IMR-90 (cell line): ENCODE results near the gene TMEM218. TPM values are rescaled to one million over a fixed set of nuclear protein-coding genes. Genes with fewer than 3 reads are reported as not detected.
A peak's percentile ranks its signal among the peaks of the same experiment; 100 is the strongest.

Source experiments
- ATAC-seq: fragments of 200-7000 bp; cut with Tn5 transposase; 2 replicates; pipeline ENCODE4 v1.9.1; 2020; ENCODE audit warnings: low read depth, mild to moderate bottlenecking, moderate library complexity
- BruUV-seq: library from RNA; stranded (reverse); fragments of 400-500 nt; replicated peaks from 2 replicates; lab custom pipeline; 2021; lab: Mats Ljungman, UMichigan
- CTCF ChIA-PET: fragments of 300-600 bp; formaldehyde crosslinking; extraction: SDS; loops from one replicate; lab custom pipeline; 2021; ENCODE audit warnings: antibody characterized with exemption; lab: Yijun Ruan, JAX
- POLR2A ChIA-PET: fragments of 300-600 bp; sonication (Branson Sonifier 250); formaldehyde crosslinking; loops from one replicate; lab custom pipeline; 2022; ENCODE audit warnings: antibody characterized with exemption; ENCODE audit not compliant: unreplicated experiment; lab: Charles Lee
- DNase-seq: peaks from one replicate; pipeline ENCODE4 v3.0.0; 2013
- H2AFZ ChIP-seq: replicated peaks from 2 replicates; pipeline ENCODE3; 2013; ENCODE audit warnings: low read length, mild to moderate bottlenecking; ENCODE audit not compliant: poor library complexity
- H2AK5ac ChIP-seq: 2 replicates; pipeline ENCODE4 v1.6.1; 2013; ENCODE audit warnings: low read depth, low read length, inconsistent platforms
- H2AK9ac ChIP-seq: replicated peaks from 2 replicates; pipeline ENCODE3; 2013; ENCODE audit warnings: mild to moderate bottlenecking, low read depth, low read length, moderate library complexity; ENCODE audit not compliant: poor library complexity
- H2BK120ac ChIP-seq: 2 replicates; pipeline ENCODE4 v1.6.1; 2013; ENCODE audit warnings: low read depth, low read length, inconsistent platforms
- H2BK15ac ChIP-seq: 3 replicates; pipeline ENCODE4 v1.6.1; 2013; ENCODE audit warnings: low read depth, low read length, inconsistent platforms
- H2BK20ac ChIP-seq: 2 replicates; pipeline ENCODE4 v1.6.1; 2013; ENCODE audit warnings: low read depth, mild to moderate bottlenecking, inconsistent platforms, low read length, moderate library complexity
- H2BK5ac ChIP-seq: 2 replicates; pipeline ENCODE4 v1.6.1; 2013; ENCODE audit warnings: mild to moderate bottlenecking, low read depth, low read length, inconsistent platforms; ENCODE audit not compliant: poor library complexity, severe bottlenecking
- H3K14ac ChIP-seq: replicated peaks from 2 replicates; pipeline ENCODE4 v1.6.1; 2013; ENCODE audit warnings: low read depth, low read length, inconsistent platforms
- H3K18ac ChIP-seq: 2 replicates; pipeline ENCODE4 v1.6.1; 2013; ENCODE audit warnings: low read depth, low read length, control low read depth
- H3K23ac ChIP-seq: 2 replicates; pipeline ENCODE4 v1.6.1; 2013; ENCODE audit warnings: low read depth, low read length, inconsistent platforms
- H3K27ac ChIP-seq: 2 replicates; pipeline ENCODE4 v1.5.1; 2013; ENCODE audit warnings: mild to moderate bottlenecking, control low read depth, low read length; ENCODE audit not compliant: insufficient read depth
- H3K27me3 ChIP-seq: 2 replicates; pipeline ENCODE4 v1.6.1; 2013; ENCODE audit warnings: low read length; ENCODE audit not compliant: control insufficient read depth, insufficient read depth
- H3K36me3 ChIP-seq: 2 replicates; pipeline ENCODE4 v1.6.1; 2013; ENCODE audit warnings: low read length, mixed read lengths; ENCODE audit not compliant: control insufficient read depth, insufficient read depth
- H3K4ac ChIP-seq: 2 replicates; pipeline ENCODE4 v1.6.1; 2013; ENCODE audit warnings: low read depth, low read length, inconsistent platforms
- H3K4me1 ChIP-seq: 2 replicates; pipeline ENCODE4 v1.6.1; 2013; ENCODE audit warnings: low read length, mixed read lengths; ENCODE audit not compliant: control insufficient read depth, insufficient read depth
- H3K4me2 ChIP-seq: 2 replicates; pipeline ENCODE4 v1.6.1; 2013; ENCODE audit warnings: low read depth, mild to moderate bottlenecking, control low read depth, low read length, moderate library complexity
- H3K4me3 ChIP-seq: 2 replicates; pipeline ENCODE4 v1.5.1; 2013; ENCODE audit warnings: low read depth, mild to moderate bottlenecking, control low read depth, low read length, moderate library complexity; ENCODE audit not compliant: insufficient read depth
- H3K56ac ChIP-seq: 2 replicates; pipeline ENCODE4 v1.6.1; 2013; ENCODE audit warnings: low read length, inconsistent platforms; ENCODE audit not compliant: insufficient read depth; ENCODE audit errors: extremely low read depth
- H3K79me1 ChIP-seq, 2 experiments: 2 replicates each; pipeline ENCODE4 v1.6.1; 2013; ENCODE audit warnings: low read length in 2 of 2, inconsistent platforms in 1 of 2, low read depth in 1 of 2
- H3K9ac ChIP-seq: 2 replicates; pipeline ENCODE4 v1.6.1; 2013; ENCODE audit warnings: low read depth, low read length, control low read depth
- H3K9me1 ChIP-seq: 2 replicates; pipeline ENCODE4 v1.6.1; 2013; ENCODE audit warnings: low read length, inconsistent platforms; ENCODE audit not compliant: insufficient read depth
- H3K9me3 ChIP-seq: 2 replicates; pipeline ENCODE4 v1.6.1; 2013; ENCODE audit warnings: low read length; ENCODE audit not compliant: control insufficient read depth, insufficient read depth
- H4K20me1 ChIP-seq: 2 replicates; pipeline ENCODE4 v1.6.1; 2013; ENCODE audit warnings: low read length, inconsistent platforms; ENCODE audit not compliant: insufficient read depth
- H4K5ac ChIP-seq: 2 replicates; pipeline ENCODE4 v1.6.1; 2013; ENCODE audit warnings: mild to moderate bottlenecking, low read depth, low read length, control low read depth
- H4K8ac ChIP-seq, 2 experiments: 2 replicates each; pipeline ENCODE4 v1.6.1; 2013; ENCODE audit warnings: low read depth in 2 of 2, low read length in 2 of 2, control low read depth in 1 of 2, inconsistent platforms in 1 of 2
- H4K91ac ChIP-seq: 2 replicates; pipeline ENCODE4 v1.6.1; 2013; ENCODE audit warnings: low read depth, low read length, inconsistent platforms; ENCODE audit not compliant: insufficient read depth
- BHLHE40 ChIP-seq: fragments of 150-350 bp; IDR thresholded peaks from 2 replicates; pipeline ENCODE4 v1.6.1; 2016; ENCODE audit warnings: mild to moderate bottlenecking, low read depth, low read length
- CEBPB ChIP-seq: IDR thresholded peaks from 2 replicates; pipeline ENCODE4 v1.6.1; 2012; ENCODE audit warnings: low read depth, low read length, improper control_type of control experiment
- CHD1 ChIP-seq: IDR thresholded peaks from 2 replicates; pipeline ENCODE4 v1.6.1; 2012; ENCODE audit warnings: low read depth, low read length, improper control_type of control experiment
- NFE2L2 ChIP-seq: fragments of 150-350 bp; IDR thresholded peaks from 2 replicates; pipeline ENCODE4 v1.6.1; 2016; ENCODE audit warnings: low read depth, mild to moderate bottlenecking, low read length
- SMC3 ChIP-seq: fragments of 150-350 bp; IDR thresholded peaks from 2 replicates; pipeline ENCODE4 v1.6.1; 2016; ENCODE audit warnings: low read depth, mild to moderate bottlenecking, antibody characterized with exemption, low read length, moderate library complexity
- WGBS, 2 experiments: methylation state at CpG; one replicate each; pipeline versions ENCODE4 v1.1.5 to v1.1.7; 2013; ENCODE audit warnings: missing lambda C conversion rate in 2 of 2; ENCODE audit not compliant: insufficient read length in 1 of 2; ENCODE audit errors: extremely low coverage in 2 of 2; 5-methylcytosine and 5-hydroxymethylcytosine counted together
- dilution Hi-C: fragments of 300-500 bp; cut with HindIII; formaldehyde crosslinking; loops from one replicate; pipeline ENCODE4 v1.14.3; 2018; ENCODE audit warnings: low sequenced_read_pairs; ENCODE audit not compliant: unreplicated experiment
- in situ Hi-C: fragments of 300-500 bp; cut with MboI; formaldehyde crosslinking; loops from 3 replicates; pipeline ENCODE4 v1.14.3; 2019; ENCODE audit warnings: low sequenced_read_pairs, inconsistent platforms, mixed read lengths
- intact Hi-C: fragments of 100-400 bp; cut with micrococcal nuclease; formaldehyde crosslinking; loops from 2 replicates; pipeline ENCODE4 v1.10.0; 2022
- polyA plus RNA-seq, 3 experiments: library from polyadenylated mRNA; depleted of rRNA; stranded (reverse); fragments of >200 nt; gene quantifications; 2 replicates each; pipeline ENCODE4 v1.2.3, GENCODE V29; 2012; ENCODE audit warnings: low replicate concordance in 1 of 3
- total RNA-seq: library from RNA; depleted of rRNA; stranded (reverse); fragments of >200 nt; gene quantifications from 2 replicates; pipeline ENCODE4 v1.2.3, GENCODE V29; 2012
- TF ChIP-seq, protein P1 (sequence below): fragments of 150-350 bp; IDR thresholded peaks from 2 replicates; pipeline ENCODE4 v1.6.1; 2017; ENCODE audit warnings: mild to moderate bottlenecking, antibody characterized with exemption, low read length, low read depth
- TF ChIP-seq, protein P2 (sequence below): conservative IDR thresholded peaks from 2 replicates; pipeline ENCODE4 v1.5.1; 2012; ENCODE audit warnings: mild to moderate bottlenecking, low read depth, low read length, improper control_type of control experiment
- TF ChIP-seq, protein P3 (sequence below): fragments of 150-350 bp; IDR thresholded peaks from 2 replicates; pipeline ENCODE4 v1.6.1; 2016; ENCODE audit warnings: low read depth, mild to moderate bottlenecking, low read length, moderate library complexity, borderline replicate concordance

TMEM218 gene
- total and polyA plus RNA-seq, 2 of the 4 experiments (the other 2 are of a cell fraction): 19.4 to 23.0 TPM

DNA sequence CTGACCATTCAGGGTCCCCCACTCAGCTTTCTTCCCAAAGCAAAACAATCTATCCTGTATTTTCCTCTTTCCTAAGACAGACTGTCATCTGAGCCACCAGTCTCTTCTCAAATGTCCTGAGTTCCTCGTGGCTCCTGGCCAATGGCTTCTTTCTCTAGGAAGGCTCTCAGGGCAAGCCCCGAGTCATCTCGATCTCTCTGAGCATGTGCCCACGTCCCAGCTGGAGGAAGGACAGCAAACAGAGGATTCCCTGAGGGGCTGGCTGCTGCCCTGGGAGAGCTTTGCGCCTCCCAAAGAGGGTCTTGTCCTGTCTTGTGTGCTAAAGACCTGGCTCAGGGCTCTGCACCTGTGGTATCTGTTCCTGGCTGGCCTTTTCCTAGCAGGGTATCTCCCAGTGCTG lies 40.0 kb downstream of the TMEM218 start:
- H3K4ac ChIP-seq: no peak overlapping the region
- ChIA-PET CTCF (no interaction called here), POLR2A (no interaction called here)
- H3K36me3 ChIP-seq: no peaks in the 10 kb centered on the region
- in situ Hi-C loops: no loop called here
- DNase-seq (no peak), ATAC-seq (peak; percentile 21; the same call in 1 of the 2 replicates)
- H3K4me3 ChIP-seq: no peak overlapping the region
- peak overlapping the region in 1 of 2 experiments; percentile 29; a peak in 1 of 4 replicates for H4K8ac ChIP-seq
- no peak overlapping the region; the same call in 2 of the 3 replicates for H2BK15ac ChIP-seq
- dilution Hi-C loops: no loop called here
- H4K20me1 ChIP-seq: no peaks in the 10 kb centered on the region
- peak overlapping the region; percentile 82 for H2AK9ac ChIP-seq
- TF ChIP-seq, protein P1, sequence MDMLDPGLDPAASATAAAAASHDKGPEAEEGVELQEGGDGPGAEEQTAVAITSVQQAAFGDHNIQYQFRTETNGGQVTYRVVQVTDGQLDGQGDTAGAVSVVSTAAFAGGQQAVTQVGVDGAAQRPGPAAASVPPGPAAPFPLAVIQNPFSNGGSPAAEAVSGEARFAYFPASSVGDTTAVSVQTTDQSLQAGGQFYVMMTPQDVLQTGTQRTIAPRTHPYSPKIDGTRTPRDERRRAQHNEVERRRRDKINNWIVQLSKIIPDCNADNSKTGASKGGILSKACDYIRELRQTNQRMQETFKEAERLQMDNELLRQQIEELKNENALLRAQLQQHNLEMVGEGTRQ: no peak
- TF ChIP-seq CEBPB (no peak), NFE2L2 (no peak), CHD1 (no peak), BHLHE40 (no peak), SMC3 (no peak)
- TF ChIP-seq, protein P2, sequence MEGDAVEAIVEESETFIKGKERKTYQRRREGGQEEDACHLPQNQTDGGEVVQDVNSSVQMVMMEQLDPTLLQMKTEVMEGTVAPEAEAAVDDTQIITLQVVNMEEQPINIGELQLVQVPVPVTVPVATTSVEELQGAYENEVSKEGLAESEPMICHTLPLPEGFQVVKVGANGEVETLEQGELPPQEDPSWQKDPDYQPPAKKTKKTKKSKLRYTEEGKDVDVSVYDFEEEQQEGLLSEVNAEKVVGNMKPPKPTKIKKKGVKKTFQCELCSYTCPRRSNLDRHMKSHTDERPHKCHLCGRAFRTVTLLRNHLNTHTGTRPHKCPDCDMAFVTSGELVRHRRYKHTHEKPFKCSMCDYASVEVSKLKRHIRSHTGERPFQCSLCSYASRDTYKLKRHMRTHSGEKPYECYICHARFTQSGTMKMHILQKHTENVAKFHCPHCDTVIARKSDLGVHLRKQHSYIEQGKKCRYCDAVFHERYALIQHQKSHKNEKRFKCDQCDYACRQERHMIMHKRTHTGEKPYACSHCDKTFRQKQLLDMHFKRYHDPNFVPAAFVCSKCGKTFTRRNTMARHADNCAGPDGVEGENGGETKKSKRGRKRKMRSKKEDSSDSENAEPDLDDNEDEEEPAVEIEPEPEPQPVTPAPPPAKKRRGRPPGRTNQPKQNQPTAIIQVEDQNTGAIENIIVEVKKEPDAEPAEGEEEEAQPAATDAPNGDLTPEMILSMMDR: no peak
- TF ChIP-seq, protein P3, sequence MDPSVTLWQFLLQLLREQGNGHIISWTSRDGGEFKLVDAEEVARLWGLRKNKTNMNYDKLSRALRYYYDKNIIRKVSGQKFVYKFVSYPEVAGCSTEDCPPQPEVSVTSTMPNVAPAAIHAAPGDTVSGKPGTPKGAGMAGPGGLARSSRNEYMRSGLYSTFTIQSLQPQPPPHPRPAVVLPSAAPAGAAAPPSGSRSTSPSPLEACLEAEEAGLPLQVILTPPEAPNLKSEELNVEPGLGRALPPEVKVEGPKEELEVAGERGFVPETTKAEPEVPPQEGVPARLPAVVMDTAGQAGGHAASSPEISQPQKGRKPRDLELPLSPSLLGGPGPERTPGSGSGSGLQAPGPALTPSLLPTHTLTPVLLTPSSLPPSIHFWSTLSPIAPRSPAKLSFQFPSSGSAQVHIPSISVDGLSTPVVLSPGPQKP: no peak
- peak overlapping the region; percentile 72 for H2AFZ ChIP-seq
- no peak overlapping the region for H3K9ac ChIP-seq
- no peak overlapping the region for H3K23ac ChIP-seq
- 0 out of 2 replicates have a peak overlapping the region, but pooled peaks have one; percentile 45 for H2BK120ac ChIP-seq
- WGBS, 2 experiments: 100% methylated on average over 1 of the region's 5 CpGs; no CpG with 5 or more reads in 1 of the 2 experiments
- no peak overlapping the region for H3K18ac ChIP-seq
- H3K14ac ChIP-seq: peak overlapping the region; percentile 72; the same call in 1 of the 2 replicates
- peaks cover 15% of the 10 kb centered on the region for H3K4me1 ChIP-seq
- peaks cover 20% of the 10 kb centered on the region for H3K9me1 ChIP-seq
- no peak overlapping the region for H3K56ac ChIP-seq
- no peak overlapping the region for H2BK5ac ChIP-seq
- H3K79me1 ChIP-seq: no peaks in the 10 kb centered on the region
- H2AK5ac ChIP-seq: 0 out of 2 replicates have a peak overlapping the region, but pooled peaks have one; percentile 56
- H3K27ac ChIP-seq: no peak overlapping the region
- no peak overlapping the region; the same call in 1 of the 2 replicates for H2BK20ac ChIP-seq
- no peaks in the 10 kb centered on the region for H3K9me3 ChIP-seq
- intact Hi-C loops: no loop called here
- no peak overlapping the region; the same call in 1 of the 2 replicates for H4K91ac ChIP-seq
- no peaks in the 10 kb centered on the region; the same call in 1 of the 2 replicates for H3K27me3 ChIP-seq
- no TSS peak for BruUV-seq
- no peak overlapping the region for H4K5ac ChIP-seq
- no peak overlapping the region for H3K4me2 ChIP-seq
